OCI-LY7 (cell line): ENCODE results near the gene FBXO40. TPM values are rescaled to one million over a fixed set of nuclear protein-coding genes. Genes with fewer than 3 reads are reported as not detected.

Experiments used
- BruUV-seq: library from RNA; stranded (reverse); fragments of 400-500 nt; replicated peaks from 2 replicates; lab custom pipeline; 2021; lab: Mats Ljungman, UMichigan
- CTCF ChIA-PET: fragments of 300-600 bp; sonication (Branson Sonifier 250); formaldehyde crosslinking; loops from one replicate; lab custom pipeline; 2022; ENCODE audit warnings: antibody characterized with exemption; ENCODE audit not compliant: unreplicated experiment; lab: Charles Lee
- POLR2A ChIA-PET: fragments of 300-600 bp; sonication (Branson Sonifier 250); formaldehyde crosslinking; loops from one replicate; lab custom pipeline; 2022; ENCODE audit warnings: antibody characterized with exemption; lab: Charles Lee
- DNase-seq: peaks from one replicate; pipeline ENCODE4 v3.0.0-alpha.2; 2015; ENCODE audit warnings: low spot score
- H2AFZ ChIP-seq: fragments of 200-600 bp; sonication (generic), shearing (Covaris generic); 2 replicates; pipeline ENCODE4 v1.6.1; 2014; ENCODE audit warnings: mild to moderate bottlenecking, antibody characterized with exemption, low read length, moderate library complexity
- H3K27ac ChIP-seq: fragments of 200-600 bp; sonication (generic); 2 replicates; pipeline ENCODE4 v1.5.1; 2014; ENCODE audit warnings: mixed run types, low read depth, mild to moderate bottlenecking, moderate library complexity, low read length, inconsistent platforms; ENCODE audit not compliant: poor library complexity, severe bottlenecking
- H3K36me3 ChIP-seq: fragments of 200-600 bp; sonication (generic); 2 replicates; pipeline ENCODE4 v1.6.1; 2014; ENCODE audit warnings: mild to moderate bottlenecking, antibody characterized with exemption, low read length, moderate library complexity, mixed read lengths; ENCODE audit not compliant: insufficient read depth
- H3K4me1 ChIP-seq: fragments of 200-600 bp; sonication (generic); 2 replicates; pipeline ENCODE4 v1.5.1; 2014; ENCODE audit warnings: mild to moderate bottlenecking, low read length; ENCODE audit not compliant: insufficient read depth, poor library complexity, severe bottlenecking
- H3K4me2 ChIP-seq: fragments of 200-600 bp; sonication (generic); 2 replicates; pipeline ENCODE4 v1.6.1; 2014; ENCODE audit warnings: mild to moderate bottlenecking, low read length
- H3K4me3 ChIP-seq: fragments of 200-600 bp; sonication (generic); 2 replicates; pipeline ENCODE4 v1.5.1; 2014; ENCODE audit warnings: mild to moderate bottlenecking, low read depth, low read length; ENCODE audit not compliant: poor library complexity, severe bottlenecking
- H3K79me2 ChIP-seq: fragments of 200-600 bp; sonication (generic); 2 replicates; pipeline ENCODE4 v1.6.1; 2016; ENCODE audit warnings: low read depth, mild to moderate bottlenecking, low read length, moderate library complexity, mixed read lengths; ENCODE audit not compliant: insufficient read depth
- H3K9me2 ChIP-seq: fragments of 200-600 bp; sonication (generic); 2 replicates; pipeline ENCODE4 v1.6.1; 2016; ENCODE audit warnings: mild to moderate bottlenecking, low read length, mixed read lengths; ENCODE audit not compliant: insufficient read depth
- H3K9me3 ChIP-seq: fragments of 200-600 bp; sonication (generic); 2 replicates; pipeline ENCODE4 v1.6.1; 2014; ENCODE audit warnings: mild to moderate bottlenecking, mixed run types, low read length, mixed read lengths
- H4K20me1 ChIP-seq: fragments of 200-600 bp; sonication (generic); 2 replicates; pipeline ENCODE4 v1.6.1; 2014; ENCODE audit warnings: mild to moderate bottlenecking, antibody characterized with exemption, low read length, moderate library complexity, mixed read lengths; ENCODE audit not compliant: insufficient read depth
- EZH2phosphoT487 ChIP-seq: fragments of 200-600 bp; sonication (generic); IDR thresholded peaks from 2 replicates; pipeline ENCODE4 v1.6.1; 2018; ENCODE audit warnings: low read depth, borderline replicate concordance, mild to moderate bottlenecking, mixed run types, antibody characterized with exemption, low read length, moderate library complexity, mixed read lengths
- intact Hi-C: fragments of 100-400 bp; cut with micrococcal nuclease; formaldehyde crosslinking; loops from one replicate; pipeline ENCODE4 v1.10.0; 2022; ENCODE audit not compliant: unreplicated experiment
- total RNA-seq, 2 experiments: library from RNA; depleted of rRNA in 1 of 2; stranded (reverse); fragments of >200 nt in 1 of 2; shearing (Covaris generic) in 1 of 2; gene quantifications; 2 replicates each; pipeline ENCODE4 v1.2.3, GENCODE V29; 2014 to 2022
- TF ChIP-seq, protein P1 (sequence below): fragments of 200-600 bp; sonication (generic); conservative IDR thresholded peaks from 2 replicates; pipeline ENCODE4 v1.5.1; 2014; ENCODE audit warnings: mild to moderate bottlenecking, antibody characterized with exemption, low read length, moderate library complexity, mixed read lengths

The FBXO40 gene
- total RNA-seq, 2 experiments from 2014 or later, result not detected

DNA sequence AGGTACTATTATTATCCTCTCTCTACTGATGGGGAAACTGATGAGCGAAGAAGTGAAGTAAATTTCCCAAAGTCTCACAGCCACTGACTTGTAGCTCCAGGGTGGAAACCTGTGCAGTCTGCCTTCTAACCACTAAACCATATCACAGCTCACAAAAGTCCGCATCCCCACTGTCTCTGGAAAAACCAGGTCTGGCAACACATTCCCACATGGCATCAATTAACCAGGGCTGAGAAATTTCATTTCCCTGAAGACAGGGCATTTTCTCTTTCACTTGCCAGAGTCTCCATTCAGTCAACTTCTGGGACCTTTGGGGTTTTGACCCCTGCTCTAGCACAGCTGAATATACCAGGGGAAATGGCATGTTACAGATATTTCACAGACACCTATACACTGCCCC is 26.5 kb downstream of the FBXO40 start:
- CTCF ChIA-PET, result no interaction called here
- no peaks in the 10 kb centered on the region for H3K79me2 ChIP-seq
- no peaks in the 10 kb centered on the region for H4K20me1 ChIP-seq
- H2AFZ ChIP-seq, result no peak overlapping the region
- no peak overlapping the region for H3K4me3 ChIP-seq
- POLR2A ChIA-PET, result interaction anchor here (0.6 to 1.3 kb wide), 2 partner anchors 15 to 23 kb away, joined by 3 to 4 read pairs; no protein-coding TSS in a partner anchor
- no peak for TF ChIP-seq EZH2phosphoT487
- TF ChIP-seq, protein P1, sequence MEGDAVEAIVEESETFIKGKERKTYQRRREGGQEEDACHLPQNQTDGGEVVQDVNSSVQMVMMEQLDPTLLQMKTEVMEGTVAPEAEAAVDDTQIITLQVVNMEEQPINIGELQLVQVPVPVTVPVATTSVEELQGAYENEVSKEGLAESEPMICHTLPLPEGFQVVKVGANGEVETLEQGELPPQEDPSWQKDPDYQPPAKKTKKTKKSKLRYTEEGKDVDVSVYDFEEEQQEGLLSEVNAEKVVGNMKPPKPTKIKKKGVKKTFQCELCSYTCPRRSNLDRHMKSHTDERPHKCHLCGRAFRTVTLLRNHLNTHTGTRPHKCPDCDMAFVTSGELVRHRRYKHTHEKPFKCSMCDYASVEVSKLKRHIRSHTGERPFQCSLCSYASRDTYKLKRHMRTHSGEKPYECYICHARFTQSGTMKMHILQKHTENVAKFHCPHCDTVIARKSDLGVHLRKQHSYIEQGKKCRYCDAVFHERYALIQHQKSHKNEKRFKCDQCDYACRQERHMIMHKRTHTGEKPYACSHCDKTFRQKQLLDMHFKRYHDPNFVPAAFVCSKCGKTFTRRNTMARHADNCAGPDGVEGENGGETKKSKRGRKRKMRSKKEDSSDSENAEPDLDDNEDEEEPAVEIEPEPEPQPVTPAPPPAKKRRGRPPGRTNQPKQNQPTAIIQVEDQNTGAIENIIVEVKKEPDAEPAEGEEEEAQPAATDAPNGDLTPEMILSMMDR, result no peak
- no peak for DNase-seq
- H3K4me2 ChIP-seq, result no peak overlapping the region
- H3K27ac ChIP-seq, result no peak overlapping the region
- intact Hi-C loops, result no loop called here
- BruUV-seq, result no TSS peak
- no peaks in the 10 kb centered on the region for H3K36me3 ChIP-seq
- no peaks in the 10 kb centered on the region for H3K9me3 ChIP-seq
- H3K9me2 ChIP-seq, result no peaks in the 10 kb centered on the region
- no peaks in the 10 kb centered on the region for H3K4me1 ChIP-seq

DNA sequence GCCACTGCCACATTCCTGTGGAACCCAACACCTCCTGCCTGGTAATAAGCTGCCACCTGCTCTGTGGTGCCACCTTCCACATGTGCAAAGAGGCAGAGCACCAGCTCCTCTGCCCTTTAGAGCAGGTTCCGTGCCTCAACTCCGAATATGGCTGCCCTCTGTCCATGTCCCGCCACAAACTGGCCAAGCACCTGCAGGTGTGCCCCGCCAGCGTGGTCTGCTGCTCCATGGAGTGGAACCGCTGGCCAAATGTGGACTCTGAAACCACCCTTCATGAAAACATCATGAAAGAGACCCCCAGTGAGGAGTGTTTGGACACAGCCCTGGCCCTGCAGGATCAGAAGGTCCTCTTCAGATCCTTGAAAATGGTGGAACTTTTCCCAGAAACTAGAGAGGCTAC is 28.3 kb downstream of the FBXO40 start:
- Histone ChIP-seq H2AFZ (no peak overlapping the region), H3K27ac (no peak overlapping the region), H3K4me3 (no peak overlapping the region), H4K20me1 (no peaks in the 10 kb centered on the region), H3K9me3 (no peaks in the 10 kb centered on the region), H3K36me3 (no peaks in the 10 kb centered on the region), H3K79me2 (no peaks in the 10 kb centered on the region), H3K4me1 (no peaks in the 10 kb centered on the region), H3K9me2 (no peaks in the 10 kb centered on the region), H3K4me2 (no peak overlapping the region)
- POLR2A ChIA-PET, result interaction anchor here (1.7 kb wide), 1 partner anchor 18 kb away, joined by 5 read pairs; no protein-coding TSS in a partner anchor
- no TSS peak for BruUV-seq
- CTCF ChIA-PET, result no interaction called here
- TF ChIP-seq, protein P1, result no peak
- TF ChIP-seq EZH2phosphoT487, result no peak
- DNase-seq, result no peak
- intact Hi-C loops, result no loop called here

DNA sequence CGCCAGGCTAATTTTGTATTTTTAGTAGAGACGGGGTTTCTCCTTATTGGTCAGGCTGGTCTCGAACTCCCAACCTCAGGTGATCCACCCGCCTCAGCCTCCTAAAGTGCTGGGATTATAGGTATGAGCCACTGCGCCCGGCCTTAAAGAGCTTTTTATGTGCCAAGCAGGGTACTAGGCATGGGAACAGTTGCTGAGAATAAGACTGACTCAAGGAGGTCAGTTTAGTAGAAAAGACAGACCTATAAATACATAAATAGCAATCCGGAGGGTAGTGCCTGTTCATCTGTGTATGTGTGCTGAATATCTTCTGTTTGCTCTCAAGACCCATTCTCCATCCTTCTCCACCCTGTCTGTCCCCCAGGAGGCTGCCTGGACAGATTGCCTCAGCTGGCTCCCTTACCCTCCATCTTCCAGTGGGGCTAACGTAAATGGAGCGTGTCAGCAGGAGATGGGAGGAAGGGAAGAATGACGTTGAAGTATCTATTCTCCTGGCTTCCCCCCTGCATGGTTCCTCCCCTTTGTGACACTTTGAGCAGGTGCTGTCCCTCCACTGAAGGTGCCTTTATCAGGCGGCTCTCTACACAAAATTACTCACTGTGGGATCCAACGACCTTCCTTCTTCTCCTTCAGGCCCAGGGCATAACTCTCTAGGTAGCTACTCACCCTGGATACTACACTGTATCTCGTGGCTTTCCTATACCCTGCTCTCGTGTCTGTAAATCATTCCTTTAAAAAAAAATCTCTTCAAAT is 31.1 kb downstream of the FBXO40 start:
- Histone ChIP-seq H2AFZ (no peak overlapping the region), H3K36me3 (0 out of 2 replicates have a peak, but pooled peaks cover 6% of the 10 kb centered on the region), H3K9me3 (no peaks in the 10 kb centered on the region), H3K79me2 (no peaks in the 10 kb centered on the region), H3K4me1 (no peaks in the 10 kb centered on the region), H3K27ac (no peak overlapping the region), H4K20me1 (no peaks in the 10 kb centered on the region), H3K4me2 (no peak overlapping the region), H3K9me2 (no peaks in the 10 kb centered on the region), H3K4me3 (no peak overlapping the region)
- POLR2A ChIA-PET, result interaction anchor here (0.6 to 0.7 kb wide), 3 partner anchors 31 to 377 kb away, joined by 4 to 8 read pairs (median 5); no protein-coding TSS in a partner anchor
- TF ChIP-seq, protein P1, result no peak
- TF ChIP-seq EZH2phosphoT487, result no peak
- CTCF ChIA-PET, result no interaction called here
- intact Hi-C loops, result no loop called here
- DNase-seq, result no peak
- no TSS peak for BruUV-seq
